EL (cell line): ENCODE results near the gene MAZ.

Experiments
- DNase-seq: peaks from one replicate; pipeline ENCODE4 v3.0.0-alpha.2; 2016

MAZ gene

DNA sequence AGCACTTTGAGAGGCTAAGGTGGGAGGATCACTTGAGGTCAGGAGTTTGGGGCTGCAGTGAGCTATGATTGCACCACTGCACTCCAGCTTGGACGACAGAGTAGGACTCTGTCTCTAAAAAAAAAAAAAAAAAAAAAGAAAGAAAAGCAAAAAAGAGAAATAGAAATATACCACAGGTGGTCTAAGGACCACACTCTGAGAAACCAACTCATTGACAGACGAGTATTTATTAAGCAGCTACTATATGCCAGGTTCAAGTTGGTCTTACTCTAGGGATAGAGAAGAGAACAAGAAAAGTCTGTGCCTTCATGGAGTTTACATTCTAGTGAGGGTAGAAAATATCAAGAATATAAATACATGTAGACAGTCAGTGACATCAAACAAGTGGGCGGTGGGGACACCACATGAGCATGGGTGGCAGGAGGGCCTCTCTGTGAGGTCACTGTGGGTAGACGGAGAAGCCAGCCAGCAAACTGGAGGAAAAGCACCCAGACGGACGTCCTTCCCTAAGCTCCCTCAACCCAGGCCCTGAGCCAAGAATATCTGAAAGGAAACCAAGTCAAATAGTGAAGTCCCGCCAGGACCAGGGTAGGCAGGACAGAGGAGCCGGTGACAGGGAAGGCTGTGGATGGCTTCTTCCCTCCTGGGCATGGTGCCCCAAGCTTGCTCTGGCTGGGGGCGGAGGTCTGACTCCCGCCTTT is 52.0 kb downstream of the MAZ start:
- DNase-seq, result no peak

DNA sequence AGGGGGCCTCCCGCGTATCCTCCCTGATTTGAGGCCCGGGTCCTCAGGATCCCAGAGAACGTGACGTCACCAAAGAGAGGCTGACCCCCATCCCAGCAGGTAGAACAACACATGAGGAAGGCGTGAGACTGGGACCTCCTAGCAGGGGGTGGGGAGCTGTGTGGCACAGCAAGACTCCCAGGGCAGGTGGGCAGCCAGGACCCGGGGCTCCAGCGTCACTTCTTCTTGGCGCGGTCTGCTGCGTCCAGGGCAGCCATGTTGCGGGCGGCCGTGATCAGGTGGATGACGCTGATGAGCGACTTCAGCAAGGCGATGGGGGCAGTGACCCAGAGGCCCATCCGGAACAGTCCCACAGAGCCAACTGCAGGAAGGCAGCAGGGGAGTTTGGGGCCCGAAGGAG is 52.6 kb downstream of the MAZ start:
- no peak for DNase-seq

DNA sequence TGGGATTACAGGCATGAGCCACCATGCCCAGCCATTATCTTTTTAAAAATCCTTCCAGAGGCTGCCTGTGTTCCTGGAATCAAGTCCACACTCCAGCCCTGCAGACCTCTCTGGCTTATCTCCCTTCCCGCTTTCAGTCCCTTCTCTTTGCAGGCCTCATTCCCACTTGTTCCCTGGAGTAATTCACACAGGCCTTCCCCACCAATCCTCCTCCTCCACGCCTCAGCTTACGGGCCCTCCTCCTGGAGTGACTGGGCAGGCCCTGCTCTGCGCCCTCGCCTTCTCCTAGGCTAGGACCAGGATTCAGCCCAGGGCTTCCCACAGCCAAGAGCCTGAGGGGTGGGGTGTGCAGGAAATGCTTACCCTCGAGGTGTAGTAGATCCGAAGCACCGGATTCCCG is 53.9 kb downstream of the MAZ start:
- no peak for DNase-seq
